Activated T-helper 17 cell treated with anti-CD3 and anti-CD28 coated beads, Interleukin-2, amount 50 U/mL, for 72 hours (primary cell): ENCODE results near the gene KCTD11. TPM values are rescaled to one million over a fixed set of nuclear protein-coding genes. Genes with fewer than 3 reads are reported as not detected.

ENCODE experiments used
- ATAC-seq: fragments of 150-1000 bp; cut with Tn5 transposase; replicated peaks from 2 replicates; pipeline ENCODE4 v1.10.0; 2021; ENCODE audit warnings: mild to moderate bottlenecking, moderate library complexity
- H3K27ac Mint-ChIP-seq: one replicate; pipeline ENCODE4 v1.8.0; 2022; ENCODE audit warnings: mixed read lengths
- H3K27me3 Mint-ChIP-seq: one replicate; pipeline ENCODE4 v1.8.0; 2022; ENCODE audit warnings: mixed read lengths
- H3K36me3 Mint-ChIP-seq: one replicate; pipeline ENCODE4 v1.8.0; 2022; ENCODE audit warnings: low read depth, mild to moderate bottlenecking, mixed read lengths
- H3K4me1 Mint-ChIP-seq: one replicate; pipeline ENCODE4 v1.8.0; 2022; ENCODE audit warnings: mixed read lengths
- H3K4me3 Mint-ChIP-seq: one replicate; pipeline ENCODE4 v1.8.0; 2022; ENCODE audit warnings: mild to moderate bottlenecking, mixed read lengths
- H3K9me3 Mint-ChIP-seq: one replicate; pipeline ENCODE4 v1.8.0; 2022; ENCODE audit warnings: mixed read lengths
- total RNA-seq, 2 donors: library from RNA; stranded (reverse); gene quantifications; one replicate each; pipeline ENCODE4 v1.2.3, GENCODE V29; 2022

KCTD11 gene
- 10 to 100 TPM; 14.0 to 96.8 TPM for total RNA-seq

GRCh38 chr17:7351665-7352502 is at the start of gene KCTD11:
KCTD11 (plus strand) TSS chr17:7352162.
- peaks cover 20% of the 10 kb centered on the region for H3K4me1 Mint-ChIP-seq

GRCh38 chr17:7304179-7304578 is 47.8 kb upstream of the KCTD11 start:
- no peak overlapping the region for H3K27ac Mint-ChIP-seq
- ATAC-seq, result no peak
- H3K27me3 Mint-ChIP-seq, result no peaks in the 10 kb centered on the region
- H3K9me3 Mint-ChIP-seq, result no peaks in the 10 kb centered on the region
- H3K4me1 Mint-ChIP-seq, result peaks cover 6% of the 10 kb centered on the region
- peaks cover 21% of the 10 kb centered on the region for H3K36me3 Mint-ChIP-seq
- H3K4me3 Mint-ChIP-seq, result no peak overlapping the region

More at GRCh38 chr17:7351665-7352502, at the start of gene KCTD11:
- Mint-ChIP-seq H3K9me3 (no peaks in the 10 kb centered on the region), H3K27ac (peak within 1 kb of the TSS; percentile 93), H3K4me3 (peak within 1 kb of the TSS; percentile 88), H3K27me3 (no peaks in the 10 kb centered on the region), H3K36me3 (peaks cover 76% of the 10 kb centered on the region)
- peak; percentile 72 for ATAC-seq

- Mint-ChIP-seq H3K4me3 (peak within 1 kb of the TSS; percentile 95), H3K27me3 (no peaks in the 10 kb centered on the region), H3K36me3 (peaks cover 50% of the 10 kb centered on the region), H3K27ac (peak within 1 kb of the TSS; percentile 97), H3K4me1 (peaks cover 31% of the 10 kb centered on the region), H3K9me3 (no peaks in the 10 kb centered on the region)
- peak; percentile 79 for ATAC-seq
These were observed 44.9 kb upstream of the KCTD11 start, which contains the start of gene EIF5A for GRCh38 chr17:7306911-7307685. EIF5A (plus strand) TSS chr17:7307628; CDS start chr17:7309636, 2,008 bp downstream.

GRCh38 chr17:7307686-7308624 is 44.0 kb upstream of the KCTD11 start:
- H3K27ac Mint-ChIP-seq, result peak overlapping the region; percentile 97
- no peaks in the 10 kb centered on the region for H3K27me3 Mint-ChIP-seq
- H3K4me3 Mint-ChIP-seq, result peak overlapping the region; percentile 95
- peaks cover 38% of the 10 kb centered on the region for H3K4me1 Mint-ChIP-seq
- no peaks in the 10 kb centered on the region for H3K9me3 Mint-ChIP-seq
- H3K36me3 Mint-ChIP-seq, result peaks cover 59% of the 10 kb centered on the region
- ATAC-seq, result peak; percentile 4

- peak; percentile 55 for ATAC-seq
- peak overlapping the region; percentile 95 for H3K4me3 Mint-ChIP-seq
- H3K27ac Mint-ChIP-seq, result peak overlapping the region; percentile 97
- peaks cover 39% of the 10 kb centered on the region for H3K4me1 Mint-ChIP-seq
- no peaks in the 10 kb centered on the region for H3K9me3 Mint-ChIP-seq
- peaks cover 67% of the 10 kb centered on the region for H3K36me3 Mint-ChIP-seq
- no peaks in the 10 kb centered on the region for H3K27me3 Mint-ChIP-seq
These were observed 43.1 kb upstream of the KCTD11 start for GRCh38 chr17:7308625-7309433.

- Mint-ChIP-seq H3K4me3 (peak overlapping the region; percentile 95), H3K27me3 (no peaks in the 10 kb centered on the region), H3K4me1 (peaks cover 44% of the 10 kb centered on the region), H3K36me3 (peaks cover 75% of the 10 kb centered on the region), H3K27ac (peak overlapping the region; percentile 97), H3K9me3 (no peaks in the 10 kb centered on the region)
- no peak for ATAC-seq
These were observed 42.3 kb upstream of the KCTD11 start for GRCh38 chr17:7309628-7310027.

DNA sequence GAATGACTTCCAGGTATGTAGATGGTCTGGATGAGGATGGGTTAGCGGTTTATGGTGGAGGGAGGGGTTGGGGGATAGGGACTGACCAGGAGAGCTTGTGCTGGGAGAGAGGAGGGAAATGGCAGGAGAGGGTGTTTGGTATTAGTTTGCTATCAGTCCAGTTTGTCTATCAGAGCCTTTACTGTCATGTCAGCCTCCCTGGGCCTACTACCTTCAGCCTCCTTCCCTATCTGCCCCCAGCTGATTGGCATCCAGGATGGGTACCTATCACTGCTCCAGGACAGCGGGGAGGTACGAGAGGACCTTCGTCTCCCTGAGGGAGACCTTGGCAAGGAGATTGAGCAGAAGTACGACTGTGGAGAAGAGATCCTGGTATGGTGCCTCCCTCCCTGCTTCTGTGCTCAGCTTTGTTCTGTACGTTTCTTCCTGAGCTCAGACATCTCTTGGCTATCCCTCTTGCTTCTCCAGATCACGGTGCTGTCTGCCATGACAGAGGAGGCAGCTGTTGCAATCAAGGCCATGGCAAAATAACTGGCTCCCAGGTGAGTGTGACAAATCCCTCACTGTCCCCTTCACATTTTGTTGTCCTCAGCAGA is 40.8 kb upstream of the KCTD11 start:
- Mint-ChIP-seq H3K36me3 (peaks cover 87% of the 10 kb centered on the region), H3K9me3 (no peaks in the 10 kb centered on the region), H3K27ac (peak overlapping the region; percentile 97), H3K4me1 (peaks cover 44% of the 10 kb centered on the region), H3K27me3 (no peaks in the 10 kb centered on the region), H3K4me3 (peak overlapping the region; percentile 95)
- ATAC-seq, result no peak

- Mint-ChIP-seq H3K27ac (peak overlapping the region; percentile 58), H3K9me3 (no peaks in the 10 kb centered on the region), H3K27me3 (no peaks in the 10 kb centered on the region), H3K36me3 (peaks cover 87% of the 10 kb centered on the region), H3K4me1 (peaks cover 44% of the 10 kb centered on the region), H3K4me3 (peak overlapping the region; percentile 95)
- no peak for ATAC-seq
These were observed 39.4 kb upstream of the KCTD11 start for GRCh38 chr17:7312432-7313087.

DNA sequence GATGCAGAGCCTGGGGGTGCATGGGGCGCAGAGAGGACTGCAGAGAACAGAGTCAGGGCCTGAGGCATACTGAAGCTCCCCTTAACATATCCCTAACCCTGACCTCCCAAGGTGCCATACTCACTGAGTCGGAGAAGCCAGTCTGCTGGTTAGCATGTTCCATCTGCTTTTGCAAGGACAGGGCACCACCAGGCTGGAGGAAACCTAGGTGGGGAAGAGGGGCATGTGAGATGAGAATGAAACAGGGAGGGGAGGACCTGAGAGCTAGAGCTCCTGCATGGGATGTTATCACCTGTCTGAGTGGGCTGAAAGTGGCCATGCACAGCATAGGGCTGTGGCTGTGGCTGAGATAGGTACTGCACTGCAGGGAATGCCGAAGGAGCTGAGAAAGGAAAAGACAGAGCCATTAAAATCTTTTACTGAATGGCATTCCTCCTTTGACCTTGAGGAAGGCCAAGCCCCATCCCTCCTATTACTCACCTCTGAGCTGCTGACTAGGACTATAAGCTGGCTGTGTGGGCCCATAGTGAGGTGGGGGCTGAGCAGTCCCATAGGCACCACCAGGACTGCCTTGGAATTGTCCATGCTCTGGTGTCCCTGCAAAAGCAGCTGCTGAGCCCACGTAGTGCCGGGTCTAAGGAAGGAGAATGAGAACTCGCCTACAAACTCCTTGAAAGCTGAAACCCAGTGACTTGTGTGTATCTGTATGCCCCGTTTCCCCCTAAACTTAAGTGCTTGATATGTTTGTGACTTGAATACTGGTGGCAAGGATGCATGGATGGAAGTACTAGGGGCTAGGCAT is 38.7 kb upstream of the KCTD11 start:
- H3K36me3 Mint-ChIP-seq, result peaks cover 90% of the 10 kb centered on the region
- H3K27ac Mint-ChIP-seq, result peak overlapping the region; percentile 58
- no peaks in the 10 kb centered on the region for H3K9me3 Mint-ChIP-seq
- no peak for ATAC-seq
- no peaks in the 10 kb centered on the region for H3K27me3 Mint-ChIP-seq
- peaks cover 44% of the 10 kb centered on the region for H3K4me1 Mint-ChIP-seq
- H3K4me3 Mint-ChIP-seq, result peak overlapping the region; percentile 95

DNA sequence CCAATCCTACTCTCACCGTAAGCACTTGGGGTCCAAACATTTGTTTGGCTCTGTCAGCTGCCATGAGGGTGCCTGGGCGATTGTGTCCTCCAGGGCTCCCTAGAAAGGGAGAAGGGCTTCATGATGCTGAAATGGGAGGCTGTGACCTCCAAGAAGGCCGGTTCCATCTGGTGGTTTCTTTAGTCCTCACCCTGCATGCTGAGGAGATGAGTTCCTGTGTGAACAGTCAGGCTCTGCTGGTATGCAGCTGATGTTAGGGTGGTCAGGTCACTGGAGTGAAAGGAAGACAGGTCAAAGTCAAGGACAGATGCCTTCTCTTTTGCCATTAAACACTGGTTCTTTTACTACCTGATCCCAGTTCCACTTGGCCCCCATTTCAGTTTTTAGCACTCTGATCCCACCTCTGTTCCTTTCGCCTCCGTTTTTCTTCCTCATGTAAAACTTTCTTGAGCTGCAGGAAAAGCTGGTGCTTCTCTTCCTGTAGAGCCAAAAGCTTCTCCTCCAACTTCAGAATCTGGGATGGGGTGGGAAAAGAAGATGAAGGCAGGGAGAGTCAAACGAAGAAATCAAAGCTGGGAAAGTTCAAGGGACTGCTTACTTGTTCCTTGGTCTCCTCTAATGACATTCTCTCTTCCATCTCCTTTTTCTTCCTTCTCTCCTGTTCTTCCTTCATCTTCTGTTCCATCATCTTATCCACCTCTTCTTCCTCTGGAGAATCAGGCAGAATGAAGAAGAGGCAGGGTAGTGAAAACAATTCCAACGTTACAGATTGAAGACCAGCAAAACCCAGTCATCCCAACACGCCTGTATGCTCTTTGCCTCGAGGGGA is 37.9 kb upstream of the KCTD11 start:
- peak overlapping the region; percentile 86 for H3K27ac Mint-ChIP-seq
- peaks cover 38% of the 10 kb centered on the region for H3K4me1 Mint-ChIP-seq
- peaks cover 90% of the 10 kb centered on the region for H3K36me3 Mint-ChIP-seq
- ATAC-seq, result no peak
- H3K27me3 Mint-ChIP-seq, result no peaks in the 10 kb centered on the region
- H3K4me3 Mint-ChIP-seq, result peak overlapping the region; percentile 95
- no peaks in the 10 kb centered on the region for H3K9me3 Mint-ChIP-seq

DNA sequence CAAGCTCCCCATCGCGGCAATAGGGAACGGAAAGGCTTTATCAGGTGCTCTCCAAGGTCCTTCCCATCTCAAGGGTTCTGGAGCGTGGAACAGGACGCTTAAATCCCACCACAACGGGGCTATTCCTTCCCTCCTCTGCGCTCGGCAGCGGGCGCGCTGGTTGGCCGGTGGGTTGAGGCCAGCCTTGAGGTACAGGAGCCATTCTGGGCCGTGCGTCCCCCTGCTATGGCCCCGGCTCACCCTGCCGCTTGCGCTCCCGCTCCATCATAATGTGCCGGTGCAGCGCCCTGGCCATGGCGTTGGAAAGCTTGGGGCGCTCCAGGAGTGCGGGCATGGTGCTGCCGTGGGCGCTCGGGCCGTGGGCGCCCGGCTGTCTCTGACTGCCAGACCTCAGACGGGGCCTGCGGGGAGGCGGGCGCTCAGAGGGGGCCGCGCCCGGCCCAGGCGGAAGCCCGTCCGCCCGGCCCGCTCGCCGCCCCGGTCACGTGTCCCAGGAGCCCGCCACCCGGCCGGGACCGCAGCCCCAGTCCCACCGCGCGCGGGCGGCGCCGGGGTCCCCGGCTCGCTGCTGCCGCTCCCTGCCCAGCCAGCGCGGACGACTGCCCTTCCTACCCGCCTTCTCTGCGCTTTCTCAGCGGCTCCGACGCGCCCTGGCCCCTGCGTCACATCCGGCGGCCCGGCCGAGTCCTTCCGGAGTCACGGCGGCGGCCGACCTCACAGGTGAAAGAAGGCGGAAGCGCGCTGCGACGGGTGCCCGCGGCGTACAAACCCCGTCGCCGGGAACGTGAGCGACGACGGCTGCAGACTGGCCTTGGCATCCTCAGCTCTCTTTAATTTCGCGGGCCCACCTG is 37.0 kb upstream of the KCTD11 start, which contains the start of gene GPS2:
GPS2 (minus strand) TSS at position 642 of the 851 bp plus-strand sequence; CDS start at position 334, 308 bp downstream.
- Mint-ChIP-seq H3K4me1 (peaks cover 30% of the 10 kb centered on the region), H3K9me3 (no peaks in the 10 kb centered on the region), H3K36me3 (peaks cover 87% of the 10 kb centered on the region), H3K27me3 (no peaks in the 10 kb centered on the region), H3K27ac (peak within 1 kb of the TSS; percentile 86), H3K4me3 (peak within 1 kb of the TSS; percentile 95)
- ATAC-seq, result peak; percentile 97
